ENCODE data around the gene RNU7-1.
A peak's percentile ranks its signal among the peaks of the same experiment; 100 is the strongest.

RNU7-1 gene

DNA sequence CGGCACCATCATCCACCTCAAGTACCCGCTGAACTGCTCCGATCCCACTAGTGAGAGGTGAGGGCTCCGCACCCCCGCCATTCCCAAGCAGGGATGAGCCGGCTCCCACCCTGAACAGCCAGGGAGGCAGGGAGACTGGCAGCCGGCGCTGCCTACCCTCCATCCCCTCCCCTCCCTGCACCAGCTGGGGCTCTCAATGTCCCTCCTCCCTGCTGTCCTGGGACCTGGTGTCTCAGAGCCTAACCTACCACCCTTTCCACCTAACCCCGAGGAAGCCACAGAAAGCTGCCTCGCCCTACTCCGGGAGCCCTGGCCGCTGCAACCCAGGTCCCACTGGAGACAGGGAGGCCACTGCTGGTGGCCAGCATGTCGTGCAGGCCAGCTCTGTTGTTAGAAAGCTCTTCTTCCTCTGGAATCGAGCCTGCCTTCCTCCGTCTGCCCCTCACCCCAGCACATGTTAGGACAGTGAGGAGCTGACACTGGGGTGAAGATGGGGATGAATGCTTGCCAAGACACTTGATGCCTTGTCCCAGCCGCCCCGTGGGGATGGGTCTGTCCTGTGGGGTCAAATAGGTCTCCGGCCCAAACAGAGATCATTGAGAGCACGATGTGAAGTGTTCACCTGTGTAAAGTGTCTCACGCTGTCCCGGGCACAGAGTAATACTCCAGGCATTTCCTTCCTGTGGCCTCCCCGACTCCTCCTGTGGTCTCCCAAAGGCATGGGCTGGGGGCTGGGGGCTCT is 8.7 kb downstream of the RNU7-1 start:
- FAIRE-seq (peak; percentile 87), DNase-seq (ENCODE audit: low spot score) (no peak)

DNA sequence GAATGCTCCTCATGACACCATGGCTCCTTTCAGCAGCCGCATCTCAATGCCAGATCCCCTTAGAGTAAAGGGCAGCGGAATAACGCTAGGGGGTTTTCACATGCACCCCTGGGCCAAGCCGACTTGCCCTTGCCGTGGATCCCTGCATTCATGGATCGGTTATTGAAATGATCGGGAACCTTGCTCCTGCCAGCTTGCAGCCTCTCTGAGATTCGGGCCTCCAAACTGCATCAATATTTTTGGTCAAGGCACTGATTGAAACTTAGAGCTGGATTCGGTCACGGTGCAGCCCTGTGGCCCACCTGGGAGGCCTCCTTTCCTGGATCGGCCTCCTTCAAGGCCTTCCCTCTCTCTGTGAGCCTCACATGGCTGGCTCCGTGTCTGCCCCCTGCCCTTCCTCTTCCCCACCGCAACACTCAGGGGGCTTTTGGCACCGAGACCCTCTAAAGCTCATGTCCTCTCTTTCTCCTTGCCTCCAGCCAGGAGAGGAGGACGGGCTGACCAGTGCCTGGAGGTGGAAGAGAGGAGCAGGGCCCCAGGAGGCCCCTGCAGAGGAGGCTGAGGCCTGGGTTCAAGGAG is 9.3 kb downstream of the RNU7-1 start:
- DNase-seq (ENCODE audit: low spot score) (no peak), FAIRE-seq (no peak)

DNA sequence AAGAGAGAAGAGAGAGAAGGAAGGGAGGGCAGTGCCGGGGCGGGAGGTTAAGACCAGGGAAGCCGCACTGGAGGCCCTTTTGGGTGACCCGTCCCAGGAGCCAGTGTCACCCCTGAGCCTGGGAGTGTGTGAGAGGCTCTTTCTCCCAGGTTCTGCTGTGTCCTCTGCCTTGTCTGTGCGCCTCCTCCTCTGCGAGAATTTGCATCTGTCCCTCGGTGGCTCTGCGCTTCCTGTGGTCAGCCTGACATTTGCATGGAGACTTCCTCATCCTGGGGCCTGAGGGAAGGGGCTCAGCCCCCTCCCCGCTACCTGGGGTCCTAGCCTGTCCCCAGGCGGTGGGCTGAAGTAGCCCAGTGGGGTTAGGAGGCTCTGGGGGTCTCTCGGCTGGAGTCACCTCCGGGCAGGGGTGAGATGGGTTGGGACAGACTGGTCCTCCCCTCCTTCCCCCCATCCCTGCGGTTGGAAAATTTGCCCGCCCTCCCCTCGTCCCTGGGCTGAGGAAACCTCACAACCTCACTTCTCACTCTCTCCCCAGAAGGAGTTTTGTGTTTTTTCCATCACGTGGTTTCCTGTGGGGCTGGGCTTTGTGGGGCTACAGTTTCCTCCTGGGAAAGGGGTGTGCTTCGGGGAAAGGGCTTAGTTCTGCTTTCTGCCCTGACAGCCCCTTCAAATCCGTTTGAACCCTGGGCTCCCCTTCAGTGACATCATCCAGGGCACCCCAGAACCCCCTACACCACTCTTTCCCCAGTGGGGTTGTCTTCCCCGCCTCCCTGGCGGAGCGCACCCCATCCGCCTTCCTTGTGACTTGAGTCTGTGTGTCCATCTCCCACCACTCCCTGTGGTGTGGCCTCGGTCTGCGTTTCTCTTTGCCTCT is 10.1 kb downstream of the RNU7-1 start:
- DNase-seq (ENCODE audit: low spot score) (no peak), FAIRE-seq (no peak)

DNA sequence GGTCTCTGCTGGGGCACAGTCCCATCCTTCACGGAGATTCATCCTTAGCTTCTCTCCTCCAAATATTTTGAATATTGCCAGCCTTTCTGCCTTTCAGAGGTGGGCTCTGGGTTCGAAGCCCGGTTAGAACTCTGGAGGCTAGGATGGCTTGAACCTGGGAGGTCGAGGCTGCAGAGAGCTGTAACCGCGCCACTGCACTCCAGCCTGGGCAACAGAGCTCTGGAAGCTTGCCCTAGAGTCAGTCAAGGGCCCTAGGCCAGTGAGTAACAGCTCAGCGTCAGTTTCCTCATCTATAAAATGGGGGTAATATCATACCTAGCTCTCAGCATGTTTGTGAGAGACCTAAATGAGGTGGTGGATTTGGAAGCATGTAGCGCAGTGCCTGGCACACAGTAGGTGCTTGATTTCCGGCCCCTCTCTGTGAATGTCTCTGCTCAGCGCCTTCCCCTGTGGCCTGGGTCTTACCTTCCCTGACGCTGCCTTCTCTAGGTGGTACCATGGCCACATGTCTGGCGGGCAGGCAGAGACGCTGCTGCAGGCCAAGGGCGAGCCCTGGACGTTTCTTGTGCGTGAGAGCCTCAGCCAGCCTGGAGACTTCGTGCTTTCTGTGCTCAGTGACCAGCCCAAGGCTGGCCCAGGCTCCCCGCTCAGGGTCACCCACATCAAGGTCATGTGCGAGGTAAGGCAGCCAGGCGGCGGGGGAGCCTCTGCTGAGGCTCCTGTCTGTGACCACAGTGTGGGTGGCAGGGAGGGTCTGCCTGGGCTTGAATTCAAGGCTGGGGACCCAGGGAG is 10.9 kb downstream of the RNU7-1 start:
- FAIRE-seq, result peak; percentile 13

DNA sequence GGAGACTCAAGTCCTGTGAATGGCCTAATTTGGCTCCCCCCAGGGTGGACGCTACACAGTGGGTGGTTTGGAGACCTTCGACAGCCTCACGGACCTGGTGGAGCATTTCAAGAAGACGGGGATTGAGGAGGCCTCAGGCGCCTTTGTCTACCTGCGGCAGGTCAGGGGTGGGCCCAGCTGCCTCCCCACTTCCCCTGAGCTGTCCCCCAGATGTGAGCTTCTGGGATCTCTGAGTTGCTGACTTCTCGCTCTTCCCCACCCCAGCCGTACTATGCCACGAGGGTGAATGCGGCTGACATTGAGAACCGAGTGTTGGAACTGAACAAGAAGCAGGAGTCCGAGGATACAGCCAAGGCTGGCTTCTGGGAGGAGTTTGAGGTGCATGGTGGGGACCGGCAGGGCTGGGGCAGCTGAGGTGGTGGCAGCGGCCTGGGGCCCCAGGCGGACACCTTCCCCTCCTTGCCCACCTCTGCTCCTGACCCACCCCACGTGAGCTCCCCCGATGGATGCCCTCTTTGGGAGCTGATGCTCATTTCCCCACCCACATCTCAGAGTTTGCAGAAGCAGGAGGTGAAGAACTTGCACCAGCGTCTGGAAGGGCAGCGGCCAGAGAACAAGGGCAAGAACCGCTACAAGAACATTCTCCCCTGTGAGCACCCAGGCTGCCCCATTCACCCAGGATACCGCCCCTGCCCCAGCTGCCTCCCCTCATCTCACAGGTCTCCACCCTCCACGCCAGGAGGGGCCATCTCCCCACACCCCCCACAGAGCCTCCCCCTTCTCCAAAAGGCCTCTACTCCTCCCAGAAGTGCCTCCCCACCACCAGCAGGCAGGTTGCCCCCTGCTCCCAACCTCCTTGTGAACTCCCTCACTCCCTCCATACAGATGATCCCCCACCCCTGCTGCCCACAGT is 11.7 kb downstream of the RNU7-1 start:
- no peak for FAIRE-seq
- DNase-seq (ENCODE audit: low spot score), result no peak

More for the DNA sequence above, 10.9 kb downstream of the RNU7-1 start:
- no peak for DNase-seq (ENCODE audit: low spot score)

DNA sequence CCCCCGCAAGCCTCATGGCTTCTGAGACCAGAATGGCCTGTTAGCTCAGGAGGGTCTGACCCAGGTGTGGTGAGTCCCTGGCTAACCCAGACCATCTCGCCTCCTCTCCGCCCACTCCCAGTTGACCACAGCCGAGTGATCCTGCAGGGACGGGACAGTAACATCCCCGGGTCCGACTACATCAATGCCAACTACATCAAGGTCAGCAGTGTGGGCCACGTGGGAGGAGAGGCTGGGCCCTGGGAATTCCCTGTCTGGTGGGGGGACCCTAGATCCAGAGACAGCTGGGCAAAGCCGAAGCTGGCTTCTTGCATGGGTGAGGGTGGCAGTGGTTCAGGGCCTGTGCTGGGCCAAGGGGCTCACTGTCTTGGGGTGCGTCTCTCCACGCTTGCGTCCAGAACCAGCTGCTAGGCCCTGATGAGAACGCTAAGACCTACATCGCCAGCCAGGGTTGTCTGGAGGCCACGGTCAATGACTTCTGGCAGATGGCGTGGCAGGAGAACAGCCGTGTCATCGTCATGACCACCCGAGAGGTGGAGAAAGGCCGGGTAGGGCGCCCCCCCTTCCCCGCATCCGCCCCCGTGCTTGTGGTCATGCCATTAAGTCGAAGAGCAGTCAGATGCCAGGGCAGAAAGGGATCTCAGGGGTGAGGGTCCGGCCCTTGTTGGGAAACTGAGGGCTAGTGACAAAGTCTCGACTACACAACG is 12.6 kb downstream of the RNU7-1 start:
- peak; percentile 20 for FAIRE-seq
- DNase-seq (ENCODE audit: low spot score), result no peak

DNA sequence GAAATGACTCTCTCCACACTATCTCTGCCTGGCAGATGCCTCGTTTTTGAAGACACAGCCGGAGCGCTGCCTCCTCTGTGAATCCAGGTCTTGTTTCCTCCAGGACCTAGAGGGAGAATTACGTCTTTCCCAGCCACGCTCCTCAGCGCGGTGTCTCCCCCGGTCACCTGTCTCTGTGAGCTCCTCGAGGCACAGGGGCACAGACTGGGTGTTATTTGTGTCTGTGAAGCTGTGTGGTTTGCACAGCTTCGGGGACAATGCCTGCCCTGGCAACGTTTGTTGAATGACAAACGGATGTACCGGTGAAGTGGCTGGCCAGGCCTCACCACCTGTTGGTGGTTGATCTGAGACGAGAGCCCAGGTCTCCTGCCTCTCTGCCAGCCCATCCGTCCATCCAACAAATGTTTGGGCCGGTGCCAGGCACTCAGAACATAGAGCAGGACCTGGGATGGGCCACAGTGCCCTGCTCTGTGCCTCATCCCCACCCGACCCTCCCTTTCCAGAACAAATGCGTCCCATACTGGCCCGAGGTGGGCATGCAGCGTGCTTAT is 13.6 kb downstream of the RNU7-1 start:
- FAIRE-seq (peak; percentile 53), DNase-seq (ENCODE audit: low spot score) (no peak)

DNA sequence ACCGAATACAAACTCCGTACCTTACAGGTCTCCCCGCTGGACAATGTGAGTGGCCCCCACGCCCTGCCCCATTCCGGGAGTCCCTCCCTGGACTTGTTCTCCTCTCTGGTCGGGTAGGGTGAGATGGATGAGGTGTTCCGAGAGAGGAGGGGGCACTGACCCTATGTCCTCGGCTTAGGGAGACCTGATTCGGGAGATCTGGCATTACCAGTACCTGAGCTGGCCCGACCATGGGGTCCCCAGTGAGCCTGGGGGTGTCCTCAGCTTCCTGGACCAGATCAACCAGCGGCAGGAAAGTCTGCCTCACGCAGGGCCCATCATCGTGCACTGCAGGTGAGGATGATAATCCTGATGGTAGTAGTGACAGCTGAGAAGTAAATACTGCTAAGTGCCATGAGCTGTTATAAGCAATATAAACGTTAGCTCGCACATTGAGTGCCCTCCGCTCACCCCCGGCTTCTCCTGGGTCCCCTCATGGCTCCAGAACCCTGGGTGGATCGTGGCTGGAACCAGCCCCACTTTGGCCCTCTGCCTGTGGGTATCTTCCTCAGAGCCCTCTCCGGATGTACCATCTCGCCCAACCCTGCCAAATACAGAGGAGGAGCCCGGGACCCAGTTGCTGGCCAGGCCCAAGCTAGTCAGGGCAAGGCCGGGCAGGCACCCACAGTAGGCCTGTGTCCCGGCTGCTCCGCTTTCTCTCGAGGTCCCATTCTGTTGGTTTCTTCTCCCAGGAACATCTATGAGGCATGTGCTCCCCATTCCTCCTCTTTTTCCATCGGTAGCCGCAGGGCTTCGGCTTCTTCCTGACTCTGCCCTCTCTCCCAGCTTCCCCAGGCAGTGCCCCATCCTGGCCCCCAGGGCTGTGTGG is 14.4 kb downstream of the RNU7-1 start:
- no peak for FAIRE-seq
- DNase-seq (ENCODE audit: low spot score), result no peak

DNA sequence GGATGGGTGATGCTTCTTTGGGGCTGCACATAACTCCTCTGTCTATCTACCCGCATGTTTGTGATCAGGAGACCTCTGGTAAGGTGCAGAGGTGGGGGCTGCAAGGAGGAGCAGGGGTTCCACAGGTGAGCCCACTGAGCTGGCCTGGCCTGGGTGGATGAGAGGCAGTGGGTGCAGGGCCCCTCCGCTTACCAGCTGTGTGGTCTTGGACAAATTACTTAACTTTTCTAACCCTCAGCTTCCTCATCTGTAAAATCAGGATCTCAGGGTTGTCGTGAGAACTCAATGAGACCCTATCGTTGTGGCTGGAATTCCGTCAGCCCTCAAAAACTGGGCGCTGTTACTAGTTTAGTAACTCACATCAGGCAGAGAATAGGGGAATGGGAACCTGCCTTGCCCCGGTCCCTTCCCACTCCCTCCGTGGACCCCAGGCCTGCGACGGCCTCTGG is 15.0 kb downstream of the RNU7-1 start:
- no peak for FAIRE-seq

DNA sequence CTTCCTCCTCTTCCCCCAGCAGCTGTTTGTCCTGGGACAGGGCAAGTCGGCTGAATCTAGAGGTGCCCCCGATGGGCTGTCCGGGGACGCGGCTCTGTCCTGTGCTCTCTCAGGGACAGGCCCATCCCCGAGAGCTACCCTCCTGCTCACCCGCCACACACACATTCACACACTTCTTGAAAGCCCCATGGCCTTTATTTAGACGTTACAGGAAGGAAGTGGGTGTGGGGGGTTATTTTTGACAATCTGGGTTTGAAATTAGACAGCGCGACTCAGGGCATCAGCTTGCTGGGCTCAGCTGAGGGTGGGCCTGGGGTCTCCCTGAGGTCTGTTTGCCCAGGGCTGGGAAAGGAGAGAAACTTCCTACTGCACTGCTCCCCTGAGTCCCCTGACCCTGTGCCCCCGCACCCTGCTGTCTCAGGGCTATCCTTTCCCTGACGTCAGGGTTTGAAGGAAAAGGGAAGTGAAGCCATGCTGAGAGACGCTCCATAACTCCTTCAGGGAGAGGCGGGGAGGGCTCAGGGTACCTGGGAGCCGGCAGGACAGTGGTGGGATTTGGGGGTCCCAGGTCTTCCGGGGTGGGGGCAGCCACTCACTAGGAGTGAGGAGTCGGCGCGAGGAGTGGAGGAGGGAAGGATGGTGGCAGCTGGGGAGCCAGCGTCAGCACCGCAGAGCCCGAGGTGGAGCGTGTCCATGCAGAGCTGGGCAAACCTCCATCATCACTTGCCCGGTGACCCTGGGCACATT is 15.6 kb downstream of the RNU7-1 start:
- no peak for DNase-seq (ENCODE audit: low spot score)
- FAIRE-seq, result no peak

More for the DNA sequence above, 15.0 kb downstream of the RNU7-1 start:
- no peak for DNase-seq (ENCODE audit: low spot score)

DNA sequence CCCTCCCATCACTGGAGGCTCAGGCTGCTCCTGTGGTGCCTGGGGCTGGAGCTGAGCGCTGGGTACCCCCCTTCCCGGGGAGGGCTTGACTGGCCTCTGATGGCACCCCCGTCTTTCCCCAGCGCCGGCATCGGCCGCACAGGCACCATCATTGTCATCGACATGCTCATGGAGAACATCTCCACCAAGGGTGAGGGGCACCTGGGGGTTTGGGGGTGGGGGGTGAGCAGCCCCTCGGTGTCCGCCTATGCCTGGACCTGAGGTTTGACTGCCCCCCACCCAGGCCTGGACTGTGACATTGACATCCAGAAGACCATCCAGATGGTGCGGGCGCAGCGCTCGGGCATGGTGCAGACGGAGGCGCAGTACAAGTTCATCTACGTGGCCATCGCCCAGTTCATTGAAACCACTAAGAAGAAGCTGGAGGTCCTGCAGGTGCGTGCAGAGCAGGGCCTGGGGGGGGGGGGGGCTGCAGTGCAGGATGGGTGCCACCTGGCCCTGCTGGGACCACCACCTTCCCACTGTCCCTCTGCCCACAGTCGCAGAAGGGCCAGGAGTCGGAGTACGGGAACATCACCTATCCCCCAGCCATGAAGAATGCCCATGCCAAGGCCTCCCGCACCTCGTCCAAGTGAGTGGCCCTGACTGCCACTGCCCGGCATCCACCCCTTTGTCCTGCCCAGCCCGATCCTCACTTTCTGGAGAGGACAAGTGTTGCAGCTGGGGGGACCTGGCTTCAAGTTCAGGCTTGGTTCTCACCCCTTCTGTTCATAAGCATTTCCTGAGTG is 16.4 kb downstream of the RNU7-1 start:
- FAIRE-seq (peak; percentile 9), DNase-seq (ENCODE audit: low spot score) (no peak)

DNA sequence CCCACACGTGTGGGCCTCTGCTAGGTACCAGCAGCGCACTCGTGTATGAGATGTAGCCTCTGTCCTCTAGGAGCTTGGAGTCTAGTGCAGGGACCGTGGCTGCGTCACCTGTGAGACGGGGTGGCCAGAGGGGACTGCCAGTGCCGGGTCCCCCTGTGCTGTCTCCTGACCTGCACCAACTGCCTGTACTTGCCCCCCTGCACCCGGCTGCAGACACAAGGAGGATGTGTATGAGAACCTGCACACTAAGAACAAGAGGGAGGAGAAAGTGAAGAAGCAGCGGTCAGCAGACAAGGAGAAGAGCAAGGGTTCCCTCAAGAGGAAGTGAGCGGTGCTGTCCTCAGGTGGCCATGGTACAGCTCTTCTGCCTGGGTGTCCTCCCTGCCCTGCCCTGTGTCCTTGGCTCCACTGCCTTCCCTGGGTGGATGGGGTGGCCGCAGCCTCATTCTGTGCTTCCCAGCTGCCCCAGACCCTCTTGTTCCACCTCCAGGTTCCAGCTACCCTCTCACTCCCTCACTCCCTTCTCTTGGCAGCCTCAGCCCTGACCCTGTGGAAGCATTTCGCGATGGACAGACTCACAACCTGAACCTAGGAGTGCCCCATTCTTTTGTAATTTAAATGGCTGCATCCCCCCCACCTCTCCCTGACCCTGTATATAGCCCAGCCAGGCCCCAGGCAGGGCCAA is 17.1 kb downstream of the RNU7-1 start:
- FAIRE-seq, result no peak
- no peak for DNase-seq (ENCODE audit: low spot score)

DNA sequence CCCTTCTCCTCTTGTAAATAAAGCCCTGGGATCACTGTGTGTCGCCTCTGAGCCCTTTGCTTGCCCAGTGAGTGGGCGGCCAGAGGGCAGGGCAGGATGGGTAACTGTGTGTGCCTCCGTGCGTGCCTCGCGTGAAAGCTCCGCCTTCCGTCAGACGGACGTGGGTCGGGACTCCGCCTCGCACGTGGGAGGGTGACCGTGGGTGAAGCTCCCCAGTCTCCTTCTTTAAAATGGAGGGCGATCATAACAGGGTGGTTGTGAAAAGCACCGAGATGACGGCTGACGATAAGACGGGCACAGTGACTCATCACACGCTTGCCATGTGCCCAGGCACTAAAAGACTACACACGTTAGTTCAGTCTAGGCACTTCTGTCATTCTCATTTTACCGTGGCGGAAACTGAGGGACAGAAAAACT is 17.7 kb downstream of the RNU7-1 start:
- FAIRE-seq (peak; percentile 32), DNase-seq (ENCODE audit: low spot score) (peak; percentile 52)

DNA sequence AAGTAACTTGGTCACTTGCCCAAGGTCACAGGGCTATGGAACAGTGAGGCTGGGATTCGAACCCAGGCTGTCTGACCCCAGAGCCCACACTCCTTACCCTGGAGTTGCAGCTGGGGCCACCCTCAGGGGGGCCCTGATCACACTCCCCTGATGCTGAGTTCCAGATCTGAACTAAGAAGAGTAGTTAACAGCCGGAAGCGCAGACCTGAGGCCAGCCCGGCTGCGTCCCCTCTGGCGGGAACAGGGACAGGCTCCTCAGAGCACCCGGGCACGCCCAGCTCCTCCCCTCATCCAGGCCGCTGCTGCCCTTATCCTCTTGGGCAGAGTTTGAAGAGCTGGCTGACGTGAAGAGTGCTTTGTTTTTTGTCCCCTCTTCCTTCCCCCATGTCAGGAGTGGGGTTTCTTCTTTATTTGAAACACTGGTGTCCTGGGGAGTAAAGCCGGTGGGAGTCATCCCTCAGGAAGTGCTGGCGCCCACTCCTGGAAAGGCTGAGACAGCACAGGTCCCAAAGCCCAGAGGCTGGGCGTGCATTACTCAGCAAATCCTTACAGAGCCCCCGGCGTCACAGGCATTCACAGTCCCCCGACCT is 18.2 kb downstream of the RNU7-1 start:
- peak; percentile 67 for FAIRE-seq
- DNase-seq (ENCODE audit: low spot score), result peak; percentile 76

DNA sequence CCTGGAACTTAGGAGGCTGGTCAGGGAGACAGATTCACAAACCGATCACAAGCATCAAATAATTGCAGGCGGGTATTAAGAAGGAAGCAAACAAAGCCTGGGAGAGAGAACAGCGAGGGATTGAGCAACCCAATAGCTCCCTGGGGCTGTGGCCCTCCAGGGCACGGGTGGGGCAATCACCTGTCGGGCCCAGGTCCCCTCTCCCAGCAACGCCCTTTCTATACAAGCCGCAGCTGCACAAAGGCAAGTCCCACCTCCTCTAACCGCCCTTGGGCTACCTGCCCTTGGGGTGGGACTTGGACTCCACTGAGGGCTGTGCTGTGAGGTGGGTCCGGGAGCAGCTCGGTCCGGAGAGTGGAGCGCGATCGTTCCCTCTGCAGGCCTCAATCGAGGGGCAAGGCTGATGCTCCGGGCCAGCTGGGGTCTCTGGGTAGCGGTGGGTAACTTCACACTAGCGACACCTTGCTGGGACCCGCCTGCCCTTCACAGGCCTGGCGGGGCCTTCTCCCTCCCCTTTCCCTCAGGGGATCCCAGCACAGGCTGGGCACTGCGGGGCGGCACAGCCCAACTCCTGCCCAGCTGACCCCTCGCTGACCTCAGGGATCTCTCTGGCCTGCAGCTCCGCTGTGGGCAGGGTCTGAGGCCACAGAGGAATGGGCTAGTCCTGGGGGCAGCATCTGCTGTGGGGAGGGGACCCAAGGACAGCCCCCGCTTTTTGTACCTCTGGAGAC is 18.8 kb downstream of the RNU7-1 start:
- no peak for FAIRE-seq
- no peak for DNase-seq (ENCODE audit: low spot score)

All from urothelium cell line (cell line).